Activated CD4-positive, alpha-beta memory T cell treated with anti-CD3 and anti-CD28 coated beads, Interleukin-2, amount 10 ng/mL, durations not matched to agents 7 days and 5 days (primary cell): ENCODE measurements around the gene RAD51B. TPM values are rescaled to one million over a fixed set of nuclear protein-coding genes. Genes with fewer than 3 reads are reported as not detected.
"Not testable (repeated sequence)": the region's sequence is repeated elsewhere in the genome, so short reads cannot be mapped to it uniquely, and the experiment has no call there.

Experiments
- CTCF ChIA-PET: fragments of 350-600 bp; sonication (Branson Sonifier 250); formaldehyde crosslinking; loops from one replicate; lab custom pipeline; 2021; ENCODE audit warnings: antibody characterized with exemption, inconsistent platforms; lab: Charles Lee
- POLR2A ChIA-PET: fragments of 350-600 bp; sonication (Branson Sonifier 250); formaldehyde crosslinking; loops from one replicate; lab custom pipeline; 2021; ENCODE audit warnings: antibody characterized with exemption; lab: Charles Lee
- DNase-seq: peaks from one replicate; pipeline ENCODE4 v3.0.0-alpha.2; 2020
- H3K27ac Mint-ChIP-seq: one replicate; pipeline ENCODE4 v1.8.0; 2021; ENCODE audit warnings: mild to moderate bottlenecking, mixed read lengths
- H3K27me3 Mint-ChIP-seq: one replicate; pipeline ENCODE4 v1.8.0; 2021; ENCODE audit warnings: mixed read lengths
- H3K36me3 Mint-ChIP-seq: one replicate; pipeline ENCODE4 v1.8.0; 2021; ENCODE audit warnings: low read depth, mixed read lengths
- H3K4me1 Mint-ChIP-seq: one replicate; pipeline ENCODE4 v1.8.0; 2021; ENCODE audit warnings: mixed read lengths
- H3K4me3 Mint-ChIP-seq: one replicate; pipeline ENCODE4 v1.8.0; 2021; ENCODE audit warnings: mild to moderate bottlenecking, mixed read lengths
- H3K9me3 Mint-ChIP-seq: one replicate; pipeline ENCODE4 v1.8.0; 2021; ENCODE audit warnings: mixed read lengths
- total RNA-seq, 2 experiments: library from RNA; stranded (reverse); gene quantifications; one replicate each; pipeline ENCODE4 v1.2.3, GENCODE V29; 2021

The RAD51B gene
- total RNA-seq, 2 experiments from 2014 or later, result 33.1 to 40.8 TPM

GRCh38 chr14:68755016-68755353, 935.4 kb downstream of the RAD51B start:
- CTCF ChIA-PET, result no interaction called here
- no peak for DNase-seq
- POLR2A ChIA-PET, result no interaction called here
- H3K27me3 Mint-ChIP-seq, result no peaks in the 10 kb centered on the region
- peaks cover 12% of the 10 kb centered on the region for H3K4me1 Mint-ChIP-seq
- no peaks in the 10 kb centered on the region for H3K9me3 Mint-ChIP-seq
- H3K36me3 Mint-ChIP-seq, result no peaks in the 10 kb centered on the region
- H3K4me3 Mint-ChIP-seq, result no peak overlapping the region
- no peak overlapping the region for H3K27ac Mint-ChIP-seq

GRCh38 chr14:68756000-68756481, 936.5 kb downstream of the RAD51B start:
- no peaks in the 10 kb centered on the region for H3K9me3 Mint-ChIP-seq
- no peak overlapping the region for H3K27ac Mint-ChIP-seq
- H3K4me3 Mint-ChIP-seq, result no peak overlapping the region
- H3K4me1 Mint-ChIP-seq, result peaks cover 12% of the 10 kb centered on the region
- ChIA-PET POLR2A (no interaction called here), CTCF (interaction anchor here (1.2 kb wide), 1 partner anchor 33 kb away, joined by 3 read pairs; no protein-coding TSS in a partner anchor)
- H3K27me3 Mint-ChIP-seq, result peaks cover 1% of the 10 kb centered on the region
- no peaks in the 10 kb centered on the region for H3K36me3 Mint-ChIP-seq
- no peak for DNase-seq

DNA sequence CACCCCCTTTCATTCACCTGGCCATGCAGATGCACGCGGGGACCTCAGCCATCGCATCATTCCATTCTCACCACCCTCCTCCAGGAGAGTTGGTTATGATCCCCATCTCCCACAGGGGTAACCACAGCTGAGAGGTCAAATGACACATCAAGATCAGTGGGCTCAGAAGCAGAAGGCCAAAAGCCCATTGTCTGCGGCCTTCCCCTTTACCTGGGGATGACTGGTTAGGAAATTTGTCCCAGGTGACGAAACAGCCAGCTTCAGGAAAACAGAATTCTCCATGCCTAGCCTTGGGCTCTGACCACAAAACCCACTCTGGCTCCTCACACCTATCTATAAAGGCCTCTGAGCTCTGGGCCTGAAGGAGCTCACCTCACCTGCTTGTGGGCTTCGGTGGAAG, 937.2 kb downstream of the RAD51B start:
- Mint-ChIP-seq H3K9me3 (no peaks in the 10 kb centered on the region), H3K4me3 (no peak overlapping the region), H3K27ac (no peak overlapping the region), H3K4me1 (peaks cover 12% of the 10 kb centered on the region), H3K36me3 (no peaks in the 10 kb centered on the region), H3K27me3 (peaks cover 2% of the 10 kb centered on the region)
- ChIA-PET POLR2A (interaction anchor here (1.7 kb wide), 1 partner anchor 24 kb away, joined by 4 read pairs; no protein-coding TSS in a partner anchor), CTCF (interaction anchor here (0.6 to 1.2 kb wide), 2 partner anchors 32 to 111 kb away, joined by 3 read pairs; no protein-coding TSS in a partner anchor)
- DNase-seq, result no peak

DNA sequence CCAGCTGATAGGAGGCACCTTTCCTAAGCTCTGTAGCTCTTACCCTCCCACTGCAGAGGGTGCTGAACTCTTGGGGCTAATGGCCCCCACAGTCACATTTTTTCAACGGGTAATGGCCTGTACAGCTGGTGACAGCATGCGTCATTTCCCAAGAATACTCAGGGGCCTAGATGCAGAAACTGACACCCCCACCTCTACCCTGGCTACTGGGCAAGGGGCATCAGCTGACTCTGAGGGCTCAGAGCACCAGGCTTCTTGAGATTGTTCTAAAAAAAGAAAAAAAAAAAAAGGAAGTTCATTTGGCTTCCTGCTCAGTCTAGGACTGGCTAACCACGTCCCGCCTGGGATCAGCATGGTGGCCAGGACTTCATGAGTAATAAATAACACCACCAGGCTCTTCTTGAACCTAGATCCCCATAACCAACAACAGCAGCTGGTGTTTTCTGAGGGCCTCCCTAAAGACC, 938.1 kb downstream of the RAD51B start:
- ChIA-PET POLR2A (interaction anchor here (1.7 kb wide), 1 partner anchor 23 kb away, joined by 4 read pairs; no protein-coding TSS in a partner anchor), CTCF (interaction anchor here (0.6 kb wide), 1 partner anchor 34 kb away, joined by 3 read pairs; no protein-coding TSS in a partner anchor)
- Mint-ChIP-seq H3K27me3 (peaks cover 2% of the 10 kb centered on the region), H3K4me3 (no peak overlapping the region), H3K36me3 (no peaks in the 10 kb centered on the region), H3K27ac (no peak overlapping the region), H3K9me3 (no peaks in the 10 kb centered on the region), H3K4me1 (peaks cover 12% of the 10 kb centered on the region)
- DNase-seq, result no peak

- no peak for DNase-seq
- Mint-ChIP-seq H3K36me3 (no peaks in the 10 kb centered on the region), H3K4me1 (peaks cover 12% of the 10 kb centered on the region), H3K9me3 (no peaks in the 10 kb centered on the region), H3K27me3 (peaks cover 2% of the 10 kb centered on the region), H3K27ac (no peak overlapping the region), H3K4me3 (no peak overlapping the region)
- POLR2A ChIA-PET, result interaction anchor here (1.7 kb wide), 1 partner anchor 22 kb away, joined by 4 read pairs; no protein-coding TSS in a partner anchor
- CTCF ChIA-PET, result interaction anchor here (0.6 kb wide), 1 partner anchor 33 kb away, joined by 3 read pairs; no protein-coding TSS in a partner anchor
Measured at GRCh38 chr14:68758301-68758700, 938.7 kb downstream of the RAD51B start.

DNA sequence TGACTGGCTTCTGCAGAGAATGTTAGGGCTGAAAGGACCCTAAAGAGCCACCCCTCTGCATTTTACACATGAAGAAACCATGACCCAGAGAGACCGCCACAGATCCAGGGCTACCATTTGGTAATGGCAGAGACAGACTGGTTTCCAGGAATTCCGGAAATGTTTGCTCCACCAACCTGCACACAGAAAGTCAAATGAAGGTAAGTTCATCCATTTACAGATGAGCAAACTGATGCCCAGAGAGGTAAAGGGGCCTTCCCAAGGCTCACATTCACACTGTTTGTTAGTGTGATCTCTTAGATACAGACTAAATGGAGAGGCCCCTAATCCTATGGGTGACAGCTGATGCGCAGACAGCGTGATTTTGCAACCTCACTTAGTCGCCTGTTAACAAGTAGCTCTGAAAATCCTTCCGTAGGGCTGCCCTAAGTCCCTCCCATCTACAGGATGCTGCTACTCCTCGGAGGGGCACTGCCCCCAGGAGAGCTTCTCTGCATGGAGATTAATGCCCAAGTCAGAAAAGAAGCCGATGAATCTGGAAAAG, 939.5 kb downstream of the RAD51B start:
- ChIA-PET POLR2A (no interaction called here), CTCF (no interaction called here)
- Mint-ChIP-seq H3K27ac (no peak overlapping the region), H3K4me1 (peaks cover 12% of the 10 kb centered on the region), H3K4me3 (no peak overlapping the region), H3K9me3 (no peaks in the 10 kb centered on the region), H3K36me3 (no peaks in the 10 kb centered on the region), H3K27me3 (peaks cover 2% of the 10 kb centered on the region)
- DNase-seq, result no peak

GRCh38 chr14:68759937-68760336, 940.4 kb downstream of the RAD51B start:
- H3K4me1 Mint-ChIP-seq, result peaks cover 17% of the 10 kb centered on the region
- H3K27ac Mint-ChIP-seq, result no peak overlapping the region
- H3K4me3 Mint-ChIP-seq, result no peak overlapping the region
- CTCF ChIA-PET, result no interaction called here
- peaks cover 2% of the 10 kb centered on the region for H3K27me3 Mint-ChIP-seq
- POLR2A ChIA-PET, result no interaction called here
- no peak for DNase-seq
- no peaks in the 10 kb centered on the region for H3K9me3 Mint-ChIP-seq
- no peaks in the 10 kb centered on the region for H3K36me3 Mint-ChIP-seq

GRCh38 chr14:68760761-68761160, 941.2 kb downstream of the RAD51B start:
- no peak for DNase-seq
- H3K4me3 Mint-ChIP-seq, result no peak overlapping the region
- peaks cover 22% of the 10 kb centered on the region for H3K4me1 Mint-ChIP-seq
- H3K27ac Mint-ChIP-seq, result no peak overlapping the region
- no peaks in the 10 kb centered on the region for H3K9me3 Mint-ChIP-seq
- no peaks in the 10 kb centered on the region for H3K36me3 Mint-ChIP-seq
- ChIA-PET POLR2A (no interaction called here), CTCF (no interaction called here)
- peaks cover 2% of the 10 kb centered on the region for H3K27me3 Mint-ChIP-seq

DNA sequence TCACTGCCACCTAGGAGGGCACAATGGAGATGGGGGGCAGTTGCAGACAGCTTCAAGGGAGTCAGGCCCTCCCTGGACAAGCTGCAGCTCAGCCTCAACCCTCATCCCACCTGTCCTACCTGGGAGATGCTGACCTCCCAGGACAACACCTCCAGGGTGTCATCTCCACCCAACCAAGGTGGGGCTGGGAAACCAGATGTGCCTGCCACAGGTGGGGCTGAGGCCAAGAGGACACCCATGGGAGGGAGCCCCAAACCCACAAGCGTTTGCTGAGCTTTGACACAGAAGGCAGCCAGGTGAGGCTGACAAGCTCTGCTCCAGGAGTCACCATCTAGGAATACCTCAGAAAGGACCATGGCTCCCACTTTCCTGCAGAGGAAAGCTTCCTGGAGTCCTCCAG, 941.8 kb downstream of the RAD51B start:
- ChIA-PET CTCF (no interaction called here), POLR2A (no interaction called here)
- Mint-ChIP-seq H3K4me3 (no peak overlapping the region), H3K27ac (no peak overlapping the region), H3K9me3 (no peaks in the 10 kb centered on the region), H3K27me3 (peaks cover 2% of the 10 kb centered on the region), H3K36me3 (no peaks in the 10 kb centered on the region), H3K4me1 (peaks cover 22% of the 10 kb centered on the region)
- DNase-seq, result no peak

- Mint-ChIP-seq H3K4me1 (peaks cover 17% of the 10 kb centered on the region), H3K27me3 (peaks cover 2% of the 10 kb centered on the region), H3K4me3 (no peak overlapping the region), H3K27ac (no peak overlapping the region), H3K36me3 (no peaks in the 10 kb centered on the region), H3K9me3 (no peaks in the 10 kb centered on the region)
- DNase-seq, result no peak
- CTCF ChIA-PET, result no interaction called here
- POLR2A ChIA-PET, result interaction anchor here (0.9 to 1.4 kb wide), 2 partner anchors 17 to 34 kb away, joined by 3 to 5 read pairs; no protein-coding TSS in a partner anchor
Measured at GRCh38 chr14:68762953-68763764, 943.6 kb downstream of the RAD51B start.

DNA sequence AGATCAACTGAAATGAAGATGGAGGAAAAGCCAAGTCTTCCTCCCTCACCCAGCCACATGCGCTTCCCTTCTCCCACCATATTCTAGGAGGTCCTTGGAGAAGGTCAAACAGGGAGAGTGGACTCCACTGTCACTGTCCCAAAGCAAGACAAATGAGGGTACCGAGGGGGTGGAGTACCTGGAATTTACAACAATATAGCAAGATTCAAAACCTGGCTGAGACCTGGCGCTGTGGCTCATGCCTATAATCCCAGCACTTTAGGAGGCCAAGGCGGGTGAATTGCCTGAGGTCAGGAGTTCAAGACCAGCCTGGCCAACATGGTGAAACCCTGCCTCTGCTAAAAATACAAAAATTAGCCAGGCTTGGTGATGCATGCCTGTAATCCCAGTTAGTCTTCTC, 944.3 kb downstream of the RAD51B start:
- H3K36me3 Mint-ChIP-seq, H3K27me3 Mint-ChIP-seq, DNase-seq, CTCF ChIA-PET, H3K27ac Mint-ChIP-seq, H3K9me3 Mint-ChIP-seq, H3K4me3 Mint-ChIP-seq: not testable (repeated sequence)
- POLR2A ChIA-PET, result interaction anchor here (1.4 to 1.6 kb wide), 2 partner anchors 16 kb away, joined by 5 read pairs; no protein-coding TSS in a partner anchor
- peaks cover 15% of the 10 kb centered on the region for H3K4me1 Mint-ChIP-seq

DNA sequence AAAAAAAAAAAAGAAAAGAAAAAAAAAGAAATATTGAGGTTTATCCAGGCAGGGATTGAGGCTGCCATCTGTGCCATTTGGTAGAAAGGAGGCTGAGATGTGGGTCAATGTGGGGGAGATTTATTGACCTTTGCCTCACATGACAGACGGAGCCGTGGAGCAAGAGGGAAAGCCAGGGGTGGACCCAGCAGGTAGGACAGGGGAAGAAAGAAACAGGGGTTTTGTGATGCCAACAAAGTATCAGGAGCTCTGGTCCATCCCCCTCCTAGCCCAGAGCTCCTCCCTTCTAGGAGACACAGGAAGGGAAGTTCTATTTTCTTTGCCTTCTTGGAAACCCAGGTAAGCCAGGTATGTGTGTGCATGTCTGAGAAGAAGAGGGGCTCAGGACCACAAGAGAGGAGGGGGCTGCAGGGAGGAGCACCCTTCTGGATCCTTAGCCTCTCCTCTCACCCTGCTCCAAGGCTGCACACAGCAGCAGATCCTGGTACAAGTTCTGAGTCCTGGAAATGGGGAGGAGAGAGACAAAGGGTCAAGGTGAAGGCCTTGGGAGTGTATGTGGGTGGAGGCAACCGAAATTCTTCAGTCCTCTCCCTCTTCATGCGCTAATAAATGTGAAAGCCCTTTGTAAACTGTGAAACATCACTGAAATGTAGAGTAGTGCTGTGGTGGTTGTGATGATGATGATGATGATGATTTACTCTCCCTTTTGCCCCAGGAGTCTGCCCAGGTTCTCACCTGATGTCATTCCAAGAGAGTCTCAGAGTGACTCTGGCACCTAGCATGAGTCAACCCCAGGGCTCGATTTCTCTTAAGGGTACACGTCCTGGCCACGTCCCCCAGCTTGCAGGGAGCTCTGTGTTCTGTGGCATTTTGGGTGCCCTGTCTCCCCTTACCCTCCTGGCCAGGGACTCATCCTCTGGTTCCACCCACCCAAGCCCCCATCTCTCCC, 947.0 kb downstream of the RAD51B start:
- Mint-ChIP-seq H3K36me3 (no peaks in the 10 kb centered on the region), H3K4me1 (peaks cover 29% of the 10 kb centered on the region), H3K9me3 (no peaks in the 10 kb centered on the region), H3K27ac (no peak overlapping the region), H3K27me3 (no peaks in the 10 kb centered on the region), H3K4me3 (no peak overlapping the region)
- CTCF ChIA-PET, result no interaction called here
- POLR2A ChIA-PET, result interaction anchor here (1.5 kb wide), 1 partner anchor 13 kb away, joined by 4 read pairs; no protein-coding TSS in a partner anchor
- DNase-seq, result no peak
